IMR-90 (cell line): ENCODE measurements around the gene GSTO1. TPM values are rescaled to one million over a fixed set of nuclear protein-coding genes. Genes with fewer than 3 reads are reported as not detected.

Experiments
- ATAC-seq: fragments of 200-7000 bp; cut with Tn5 transposase; 2 replicates; pipeline ENCODE4 v1.9.1; 2020; ENCODE audit warnings: low read depth, mild to moderate bottlenecking, moderate library complexity
- BruUV-seq: library from RNA; stranded (reverse); fragments of 400-500 nt; replicated peaks from 2 replicates; lab custom pipeline; 2021; lab: Mats Ljungman, UMichigan
- CTCF ChIA-PET: fragments of 300-600 bp; formaldehyde crosslinking; extraction: SDS; loops from one replicate; lab custom pipeline; 2021; ENCODE audit warnings: antibody characterized with exemption; lab: Yijun Ruan, JAX
- POLR2A ChIA-PET: fragments of 300-600 bp; sonication (Branson Sonifier 250); formaldehyde crosslinking; loops from one replicate; lab custom pipeline; 2022; ENCODE audit warnings: antibody characterized with exemption; ENCODE audit not compliant: unreplicated experiment; lab: Charles Lee
- DNase-seq: peaks from one replicate; pipeline ENCODE4 v3.0.0; 2013
- H2AFZ ChIP-seq: replicated peaks from 2 replicates; pipeline ENCODE3; 2013; ENCODE audit warnings: low read length, mild to moderate bottlenecking; ENCODE audit not compliant: poor library complexity
- H2AK5ac ChIP-seq: 2 replicates; pipeline ENCODE4 v1.6.1; 2013; ENCODE audit warnings: low read depth, low read length, inconsistent platforms
- H2AK9ac ChIP-seq: replicated peaks from 2 replicates; pipeline ENCODE3; 2013; ENCODE audit warnings: mild to moderate bottlenecking, low read depth, low read length, moderate library complexity; ENCODE audit not compliant: poor library complexity
- H2BK120ac ChIP-seq: 2 replicates; pipeline ENCODE4 v1.6.1; 2013; ENCODE audit warnings: low read depth, low read length, inconsistent platforms
- H2BK15ac ChIP-seq: 3 replicates; pipeline ENCODE4 v1.6.1; 2013; ENCODE audit warnings: low read depth, low read length, inconsistent platforms
- H2BK20ac ChIP-seq: 2 replicates; pipeline ENCODE4 v1.6.1; 2013; ENCODE audit warnings: low read depth, mild to moderate bottlenecking, inconsistent platforms, low read length, moderate library complexity
- H2BK5ac ChIP-seq: 2 replicates; pipeline ENCODE4 v1.6.1; 2013; ENCODE audit warnings: mild to moderate bottlenecking, low read depth, low read length, inconsistent platforms; ENCODE audit not compliant: poor library complexity, severe bottlenecking
- H3K14ac ChIP-seq: replicated peaks from 2 replicates; pipeline ENCODE4 v1.6.1; 2013; ENCODE audit warnings: low read depth, low read length, inconsistent platforms
- H3K18ac ChIP-seq: 2 replicates; pipeline ENCODE4 v1.6.1; 2013; ENCODE audit warnings: low read depth, low read length, control low read depth
- H3K23ac ChIP-seq: 2 replicates; pipeline ENCODE4 v1.6.1; 2013; ENCODE audit warnings: low read depth, low read length, inconsistent platforms
- H3K27ac ChIP-seq: 2 replicates; pipeline ENCODE4 v1.5.1; 2013; ENCODE audit warnings: mild to moderate bottlenecking, control low read depth, low read length; ENCODE audit not compliant: insufficient read depth
- H3K27me3 ChIP-seq: 2 replicates; pipeline ENCODE4 v1.6.1; 2013; ENCODE audit warnings: low read length; ENCODE audit not compliant: control insufficient read depth, insufficient read depth
- H3K36me3 ChIP-seq: 2 replicates; pipeline ENCODE4 v1.6.1; 2013; ENCODE audit warnings: low read length, mixed read lengths; ENCODE audit not compliant: control insufficient read depth, insufficient read depth
- H3K4ac ChIP-seq: 2 replicates; pipeline ENCODE4 v1.6.1; 2013; ENCODE audit warnings: low read depth, low read length, inconsistent platforms
- H3K4me1 ChIP-seq: 2 replicates; pipeline ENCODE4 v1.6.1; 2013; ENCODE audit warnings: low read length, mixed read lengths; ENCODE audit not compliant: control insufficient read depth, insufficient read depth
- H3K4me2 ChIP-seq: 2 replicates; pipeline ENCODE4 v1.6.1; 2013; ENCODE audit warnings: low read depth, mild to moderate bottlenecking, control low read depth, low read length, moderate library complexity
- H3K4me3 ChIP-seq: 2 replicates; pipeline ENCODE4 v1.5.1; 2013; ENCODE audit warnings: low read depth, mild to moderate bottlenecking, control low read depth, low read length, moderate library complexity; ENCODE audit not compliant: insufficient read depth
- H3K56ac ChIP-seq: 2 replicates; pipeline ENCODE4 v1.6.1; 2013; ENCODE audit warnings: low read length, inconsistent platforms; ENCODE audit not compliant: insufficient read depth; ENCODE audit errors: extremely low read depth
- H3K79me1 ChIP-seq, 2 experiments: 2 replicates each; pipeline ENCODE4 v1.6.1; 2013; ENCODE audit warnings: low read length in 2 of 2, inconsistent platforms in 1 of 2, low read depth in 1 of 2
- H3K9ac ChIP-seq: 2 replicates; pipeline ENCODE4 v1.6.1; 2013; ENCODE audit warnings: low read depth, low read length, control low read depth
- H3K9me1 ChIP-seq: 2 replicates; pipeline ENCODE4 v1.6.1; 2013; ENCODE audit warnings: low read length, inconsistent platforms; ENCODE audit not compliant: insufficient read depth
- H3K9me3 ChIP-seq: 2 replicates; pipeline ENCODE4 v1.6.1; 2013; ENCODE audit warnings: low read length; ENCODE audit not compliant: control insufficient read depth, insufficient read depth
- H4K20me1 ChIP-seq: 2 replicates; pipeline ENCODE4 v1.6.1; 2013; ENCODE audit warnings: low read length, inconsistent platforms; ENCODE audit not compliant: insufficient read depth
- H4K5ac ChIP-seq: 2 replicates; pipeline ENCODE4 v1.6.1; 2013; ENCODE audit warnings: mild to moderate bottlenecking, low read depth, low read length, control low read depth
- H4K8ac ChIP-seq, 2 experiments: 2 replicates each; pipeline ENCODE4 v1.6.1; 2013; ENCODE audit warnings: low read depth in 2 of 2, low read length in 2 of 2, control low read depth in 1 of 2, inconsistent platforms in 1 of 2
- H4K91ac ChIP-seq: 2 replicates; pipeline ENCODE4 v1.6.1; 2013; ENCODE audit warnings: low read depth, low read length, inconsistent platforms; ENCODE audit not compliant: insufficient read depth
- CEBPB ChIP-seq: IDR thresholded peaks from 2 replicates; pipeline ENCODE4 v1.6.1; 2012; ENCODE audit warnings: low read depth, low read length, improper control_type of control experiment
- CHD1 ChIP-seq: IDR thresholded peaks from 2 replicates; pipeline ENCODE4 v1.6.1; 2012; ENCODE audit warnings: low read depth, low read length, improper control_type of control experiment
- FOS ChIP-seq: fragments of 150-350 bp; IDR thresholded peaks from 2 replicates; pipeline ENCODE4 v1.6.1; 2016; ENCODE audit warnings: low read depth, low read length
- MAFK ChIP-seq: IDR thresholded peaks from 2 replicates; pipeline ENCODE4 v1.6.1; 2012; ENCODE audit warnings: low read depth, low read length, improper control_type of control experiment
- MXI1 ChIP-seq: IDR thresholded peaks from 2 replicates; pipeline ENCODE4 v1.6.1; 2012; ENCODE audit warnings: low read depth, mild to moderate bottlenecking, low read length, moderate library complexity, borderline replicate concordance
- RAD21 ChIP-seq: IDR thresholded peaks from 2 replicates; pipeline ENCODE4 v1.6.1; 2012; ENCODE audit warnings: low read length, improper control_type of control experiment
- RCOR1 ChIP-seq: IDR thresholded peaks from 2 replicates; pipeline ENCODE4 v1.6.1; 2012; ENCODE audit warnings: mild to moderate bottlenecking, low read length, improper control_type of control experiment; ENCODE audit not compliant: insufficient replicate concordance
- USF2 ChIP-seq: fragments of 150-350 bp; IDR thresholded peaks from 2 replicates; pipeline ENCODE4 v1.6.1; 2017; ENCODE audit warnings: mild to moderate bottlenecking, antibody characterized with exemption, low read length, low read depth
- WGBS, 2 experiments: methylation state at CpG; one replicate each; pipeline versions ENCODE4 v1.1.5 to v1.1.7; 2013; ENCODE audit warnings: missing lambda C conversion rate in 2 of 2; ENCODE audit not compliant: insufficient read length in 1 of 2; ENCODE audit errors: extremely low coverage in 2 of 2; 5-methylcytosine and 5-hydroxymethylcytosine counted together
- dilution Hi-C: fragments of 300-500 bp; cut with HindIII; formaldehyde crosslinking; loops from one replicate; pipeline ENCODE4 v1.14.3; 2018; ENCODE audit warnings: low sequenced_read_pairs; ENCODE audit not compliant: unreplicated experiment
- in situ Hi-C: fragments of 300-500 bp; cut with MboI; formaldehyde crosslinking; loops from 3 replicates; pipeline ENCODE4 v1.14.3; 2019; ENCODE audit warnings: low sequenced_read_pairs, inconsistent platforms, mixed read lengths
- intact Hi-C: fragments of 100-400 bp; cut with micrococcal nuclease; formaldehyde crosslinking; loops from 2 replicates; pipeline ENCODE4 v1.10.0; 2022
- polyA plus RNA-seq, 3 experiments: library from polyadenylated mRNA; depleted of rRNA; stranded (reverse); fragments of >200 nt; gene quantifications; 2 replicates each; pipeline ENCODE4 v1.2.3, GENCODE V29; 2012; ENCODE audit warnings: low replicate concordance in 1 of 3
- total RNA-seq: library from RNA; depleted of rRNA; stranded (reverse); fragments of >200 nt; gene quantifications from 2 replicates; pipeline ENCODE4 v1.2.3, GENCODE V29; 2012
- TF ChIP-seq, protein P1 (sequence below): conservative IDR thresholded peaks from 2 replicates; pipeline ENCODE4 v1.5.1; 2012; ENCODE audit warnings: mild to moderate bottlenecking, low read depth, low read length, improper control_type of control experiment

Gene GSTO1
- total and polyA plus RNA-seq, 2 of the 4 experiments (the other 2 are of a cell fraction), result 186 to 258 TPM

- dilution Hi-C loops (no loop called here), intact Hi-C loops (no loop called here), in situ Hi-C loops (no loop called here)
- Histone ChIP-seq H3K9ac (no peak overlapping the region; the same call in 1 of the 2 replicates), H3K9me3 (no peaks in the 10 kb centered on the region), H3K4ac (no peak overlapping the region), H3K4me2 (peak overlapping the region; percentile 85), H3K18ac (no peak overlapping the region), H2BK5ac (no peak overlapping the region), H3K27me3 (no peaks in the 10 kb centered on the region), H4K20me1 (no peaks in the 10 kb centered on the region), H2AK9ac (no peak overlapping the region), H3K56ac (no peak overlapping the region), H3K36me3 (no peaks in the 10 kb centered on the region), H4K5ac (no peak overlapping the region), H3K27ac (no peak overlapping the region), H3K79me1 (no peaks in the 10 kb centered on the region), H2AFZ (peak overlapping the region; percentile 98), H4K8ac (no peak overlapping the region), H3K23ac (no peak overlapping the region), H3K4me1 (no peaks in the 10 kb centered on the region), H2BK20ac (no peak overlapping the region), H3K4me3 (peak overlapping the region; percentile 96), H3K14ac (no peak overlapping the region), H2BK120ac (no peak overlapping the region), H4K91ac (no peak overlapping the region), H2BK15ac (no peak overlapping the region), H2AK5ac (no peak overlapping the region), H3K9me1 (no peaks in the 10 kb centered on the region)
- TF ChIP-seq FOS, result no peak
- TF ChIP-seq RAD21, result no peak
- TF ChIP-seq CHD1, result no peak
- no peak for TF ChIP-seq MAFK
- TF ChIP-seq, protein P1, sequence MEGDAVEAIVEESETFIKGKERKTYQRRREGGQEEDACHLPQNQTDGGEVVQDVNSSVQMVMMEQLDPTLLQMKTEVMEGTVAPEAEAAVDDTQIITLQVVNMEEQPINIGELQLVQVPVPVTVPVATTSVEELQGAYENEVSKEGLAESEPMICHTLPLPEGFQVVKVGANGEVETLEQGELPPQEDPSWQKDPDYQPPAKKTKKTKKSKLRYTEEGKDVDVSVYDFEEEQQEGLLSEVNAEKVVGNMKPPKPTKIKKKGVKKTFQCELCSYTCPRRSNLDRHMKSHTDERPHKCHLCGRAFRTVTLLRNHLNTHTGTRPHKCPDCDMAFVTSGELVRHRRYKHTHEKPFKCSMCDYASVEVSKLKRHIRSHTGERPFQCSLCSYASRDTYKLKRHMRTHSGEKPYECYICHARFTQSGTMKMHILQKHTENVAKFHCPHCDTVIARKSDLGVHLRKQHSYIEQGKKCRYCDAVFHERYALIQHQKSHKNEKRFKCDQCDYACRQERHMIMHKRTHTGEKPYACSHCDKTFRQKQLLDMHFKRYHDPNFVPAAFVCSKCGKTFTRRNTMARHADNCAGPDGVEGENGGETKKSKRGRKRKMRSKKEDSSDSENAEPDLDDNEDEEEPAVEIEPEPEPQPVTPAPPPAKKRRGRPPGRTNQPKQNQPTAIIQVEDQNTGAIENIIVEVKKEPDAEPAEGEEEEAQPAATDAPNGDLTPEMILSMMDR, result no peak
- no peak for TF ChIP-seq MXI1
- TF ChIP-seq CEBPB, result no peak
- TF ChIP-seq RCOR1, result no peak
- no peak for TF ChIP-seq USF2
- peak; percentile 50 for ATAC-seq
- ChIA-PET POLR2A (no interaction called here), CTCF (no interaction called here)
- DNase-seq, result no peak
- BruUV-seq, result no TSS peak
- WGBS, 2 experiments, result 2% methylated on average over 7 of the region's 20 CpGs; no CpG with 5 or more reads in 1 of the 2 experiments
Measured at GRCh38 chr10:104232613-104233102, 22.0 kb upstream of the GSTO1 start.
